Measurements from ENCODE around the gene C1QTNF12.
A peak's percentile ranks its signal among the peaks of the same experiment; 100 is the strongest.

Gene C1QTNF12

GRCh38 chr1:1213345-1214265, 32.9 kb downstream of the C1QTNF12 start, which contains the start of gene TNFRSF4:
TSS of gene TNFRSF4 (minus strand) at chr1:1214153. CDS start at chr1:1214127, 26 bp downstream.
- peak in 1 of 2 donors; percentile 36 for DNase-seq (ENCODE audit: low read depth in 2 of 2)

GRCh38 chr1:1212780-1213344, 33.7 kb downstream of the C1QTNF12 start:
- DNase-seq (ENCODE audit: low read depth in 2 of 2), result peak; percentile 49 to 60

GRCh38 chr1:1211541-1212441, 34.7 kb downstream of the C1QTNF12 start:
- DNase-seq (ENCODE audit: low read depth in 2 of 2), result no peak

- DNase-seq (ENCODE audit: low read depth in 2 of 2), result no peak
Measured at GRCh38 chr1:1210726-1211540, 35.6 kb downstream of the C1QTNF12 start.

DNA sequence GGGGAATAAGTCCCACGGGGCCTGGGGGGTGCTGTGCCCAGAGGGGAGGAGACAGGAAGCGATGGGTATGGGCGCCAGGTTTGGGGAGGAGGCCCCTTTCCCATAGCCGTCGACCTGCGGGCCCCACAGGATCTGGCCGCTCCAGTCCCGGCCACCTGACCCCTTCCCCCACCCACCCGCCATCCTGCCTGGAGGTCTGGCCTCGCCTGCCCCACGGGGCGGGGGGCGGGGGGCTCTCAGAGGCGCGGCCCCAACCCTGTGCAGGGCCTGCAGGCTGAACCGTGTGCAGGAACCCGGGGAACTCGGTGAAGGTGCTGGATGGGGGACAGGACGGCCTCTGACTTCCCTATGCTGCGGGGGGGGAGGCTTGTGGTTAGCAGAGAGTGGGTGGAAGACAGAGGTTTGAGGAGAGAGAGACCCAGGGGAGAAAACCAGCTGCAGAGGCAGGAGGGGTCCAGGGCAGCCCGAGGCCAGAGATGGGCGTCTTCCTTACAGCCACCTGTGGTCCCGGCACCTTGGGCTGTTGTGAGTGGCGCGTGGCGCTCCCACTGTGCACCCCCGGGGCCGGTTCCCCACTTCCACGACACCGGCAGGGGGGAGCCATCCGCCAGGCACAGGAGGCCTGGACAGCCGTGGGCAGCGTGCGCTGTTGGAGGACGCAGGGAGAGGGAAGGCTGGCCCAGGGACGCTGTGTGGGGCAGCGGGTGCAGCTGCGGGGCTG, 37.6 kb downstream of the C1QTNF12 start:
- peak; percentile 44 to 52 for DNase-seq (ENCODE audit: low read depth in 2 of 2)

DNA sequence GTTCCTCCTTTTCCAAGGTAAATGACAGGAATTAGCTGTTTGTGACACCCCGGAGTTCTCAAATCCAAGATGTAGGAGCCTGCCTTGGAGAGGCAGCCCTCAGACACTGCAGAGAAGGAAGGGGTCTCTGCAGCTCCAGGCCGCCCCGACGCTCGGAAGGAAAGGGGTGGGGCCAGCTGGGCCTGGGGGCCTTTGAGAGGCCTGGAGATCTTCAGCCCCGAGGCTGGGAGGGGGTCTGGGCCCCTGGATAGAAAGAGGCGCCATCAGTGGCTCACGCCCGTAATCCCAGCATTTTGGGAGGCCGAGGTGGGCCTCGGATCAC, 39.0 kb downstream of the C1QTNF12 start:
- DNase-seq (ENCODE audit: low read depth in 2 of 2), result no peak

DNA sequence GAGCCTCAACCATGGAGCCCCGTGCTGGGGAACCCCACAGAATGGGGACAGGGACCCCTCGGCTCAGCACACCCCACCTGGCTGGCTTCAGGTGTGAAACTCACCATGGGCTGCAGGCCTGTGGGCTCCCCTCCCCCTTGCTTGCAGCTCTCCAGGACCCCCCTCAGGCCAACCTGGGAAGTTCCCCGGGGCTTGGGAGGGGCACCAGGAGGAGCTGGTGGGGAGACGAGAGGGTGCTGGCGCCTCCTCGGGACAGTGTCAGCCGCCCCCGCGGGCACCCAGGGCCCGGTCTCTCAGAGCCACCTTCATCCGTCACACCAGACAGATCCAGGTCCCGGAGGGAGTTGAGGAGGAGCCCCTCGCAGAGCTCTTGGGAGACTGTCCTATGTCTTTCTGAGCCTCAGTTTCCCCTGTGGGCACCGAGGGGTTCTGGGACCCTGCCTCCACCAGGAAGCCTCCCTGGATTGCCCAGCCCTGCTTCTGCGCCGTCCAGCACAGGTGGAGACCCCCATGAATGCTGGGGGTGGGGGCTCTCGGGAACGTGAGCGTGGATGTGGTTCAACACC, 39.5 kb downstream of the C1QTNF12 start:
- DNase-seq (ENCODE audit: low read depth in 2 of 2), result no peak

DNA sequence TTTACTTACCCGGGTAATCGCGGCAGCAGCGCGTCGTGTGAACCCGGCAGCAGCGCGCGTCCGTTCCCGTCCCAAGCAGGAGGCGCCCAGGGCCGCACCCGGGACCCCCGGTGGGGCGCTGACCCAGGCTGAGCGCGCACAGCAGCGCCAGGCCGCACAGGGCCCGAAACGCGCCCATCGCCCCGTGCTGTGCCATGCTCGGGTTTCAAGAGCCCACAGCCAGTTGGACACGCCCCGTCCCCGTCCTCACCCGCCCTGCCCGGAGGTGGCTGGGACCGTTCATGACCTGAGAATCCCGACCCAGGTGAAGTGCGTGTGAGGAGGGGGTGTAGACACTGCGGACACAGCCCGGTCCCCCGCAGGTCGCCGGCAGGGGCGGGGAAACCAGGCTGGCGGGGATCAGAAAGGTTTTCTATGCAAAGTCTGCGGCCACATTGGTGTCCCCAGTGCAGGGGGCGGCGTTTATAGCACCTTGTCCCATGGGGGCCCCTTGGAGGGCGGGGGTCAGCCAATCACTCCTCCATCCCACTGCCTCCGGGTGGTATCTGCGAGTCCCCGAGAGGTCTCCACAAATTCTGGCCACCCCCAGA, 40.1 kb downstream of the C1QTNF12 start, which contains the start of gene TNFRSF18:
Gene TNFRSF18 (minus strand): TSS at position 217 of the 590 bp plus-strand sequence. CDS start 21 bp downstream, at position 196.
- peak; percentile 40 to 47 for DNase-seq (ENCODE audit: low read depth in 2 of 2)

DNA sequence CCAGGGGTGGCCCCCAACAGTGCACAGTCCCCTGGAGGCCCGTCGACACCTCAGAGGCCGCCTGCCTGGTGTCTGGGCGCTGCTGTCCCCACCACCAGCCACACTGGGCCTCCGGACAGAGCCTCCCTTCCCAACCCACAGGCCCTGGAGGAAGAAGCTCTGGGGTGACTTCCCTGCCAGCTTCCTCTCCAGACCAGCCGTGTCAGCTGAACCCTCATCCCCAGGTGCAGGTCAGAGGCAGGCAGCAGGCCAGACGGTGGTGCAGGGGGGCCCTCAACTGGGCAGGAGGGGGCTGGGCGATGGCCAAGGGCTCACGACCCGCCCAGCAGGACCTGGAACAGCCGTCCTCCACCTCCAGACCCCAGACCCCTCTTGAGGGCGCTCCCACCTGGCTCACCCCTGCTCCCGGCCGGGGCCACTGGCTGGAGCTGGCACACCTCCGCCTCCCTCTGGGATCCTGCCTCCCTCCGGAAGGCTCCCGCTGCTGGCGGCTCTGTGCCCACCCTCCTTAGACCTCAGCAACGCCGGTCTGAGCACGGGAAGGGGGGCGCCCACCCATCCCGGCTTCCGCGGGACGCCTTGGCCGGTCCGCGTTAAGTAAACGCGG, 40.6 kb downstream of the C1QTNF12 start:
- DNase-seq (ENCODE audit: low read depth in 2 of 2), result no peak

DNA sequence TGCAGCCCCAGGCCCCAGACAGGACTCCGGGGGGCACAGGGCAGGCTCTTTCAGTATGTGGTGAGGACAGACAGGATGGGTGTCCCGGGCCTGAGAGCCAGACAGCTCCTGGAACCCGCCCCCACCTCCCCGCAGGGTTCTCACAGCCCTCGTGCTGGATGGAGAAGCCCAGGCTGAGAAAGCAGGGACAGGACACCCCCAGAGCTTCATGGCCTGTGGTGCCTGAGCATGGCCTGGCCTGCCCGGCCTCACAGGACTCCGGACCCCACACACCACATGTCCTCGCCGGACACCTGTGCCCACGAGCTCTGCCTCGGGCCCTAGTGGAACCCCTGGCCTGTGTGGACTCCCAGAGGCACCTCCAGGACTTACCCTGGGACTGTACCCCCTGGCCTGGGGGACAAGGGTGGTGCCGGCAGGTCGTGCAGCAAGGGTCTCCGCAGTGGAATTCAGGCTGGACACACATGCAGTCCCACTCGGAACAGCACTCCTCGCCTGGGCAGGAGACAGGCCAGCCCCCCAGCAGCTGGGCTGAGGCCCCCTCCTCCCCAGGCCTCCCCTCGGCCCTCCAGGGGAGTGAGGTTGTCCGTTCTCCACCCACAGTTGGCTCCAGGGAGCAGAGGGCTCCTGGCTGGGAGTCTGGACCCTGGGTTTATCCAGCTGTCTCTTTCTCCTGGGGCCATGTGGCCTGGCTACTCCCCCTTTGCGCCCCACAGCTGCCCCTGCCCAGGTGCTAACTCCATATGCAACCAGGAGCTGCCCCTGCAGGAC, 41.3 kb downstream of the C1QTNF12 start:
- no peak for DNase-seq (ENCODE audit: low read depth in 2 of 2)

DNA sequence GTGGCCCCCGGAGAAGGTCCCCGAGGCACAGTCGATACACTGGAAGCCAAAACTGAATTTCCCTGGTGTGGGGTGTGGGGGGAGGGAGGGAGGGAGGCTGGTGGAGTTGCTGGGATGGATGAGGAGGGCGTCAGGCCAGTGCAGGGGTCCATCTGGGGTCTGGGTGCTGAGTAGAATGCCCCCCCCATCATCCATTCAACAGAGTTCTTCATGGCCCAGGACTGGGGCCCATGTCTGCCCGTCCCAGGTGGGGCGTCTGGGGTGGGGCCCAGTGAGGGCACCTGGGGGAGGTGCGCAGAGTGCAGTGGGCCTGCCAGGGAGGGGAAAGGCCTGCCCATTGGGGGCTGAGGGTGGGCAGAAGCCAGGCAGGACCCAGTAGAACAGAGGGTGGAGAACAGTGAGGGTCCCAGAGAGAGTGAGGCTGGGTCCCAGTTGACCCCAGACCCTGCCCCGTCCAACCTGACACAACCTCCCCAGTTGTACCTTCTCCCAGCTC, 42.0 kb downstream of the C1QTNF12 start:
- DNase-seq (ENCODE audit: low read depth in 2 of 2), result no peak

- no peak for DNase-seq (ENCODE audit: low read depth in 2 of 2)
Measured at GRCh38 chr1:1203561-1204424, 42.7 kb downstream of the C1QTNF12 start.

- no peak for DNase-seq (ENCODE audit: low read depth in 2 of 2)
Measured at GRCh38 chr1:1202831-1203560, 43.5 kb downstream of the C1QTNF12 start.

GRCh38 chr1:1200876-1201810, 45.4 kb downstream of the C1QTNF12 start:
- DNase-seq (ENCODE audit: low read depth in 2 of 2), result peak; percentile 82 to 84

Measured in stimulated activated CD8-positive, alpha-beta memory T cell treated with anti-CD3 and anti-CD28 coated beads, Interleukin-2, amount 100 ng/mL, for 48 hours (primary cell).